Measurements from ENCODE around the gene CXCR4. TPM values are rescaled to one million over a fixed set of nuclear protein-coding genes. Genes with fewer than 3 reads are reported as not detected.
"Not testable (repeated sequence)": the region's sequence is repeated elsewhere in the genome, so short reads cannot be mapped to it uniquely, and the experiment has no call there.

Gene CXCR4
- total RNA-seq, 2 donors from 2014 or later: 3.6 to 10.5 TPM

- Histone ChIP-seq H3K9ac (ENCODE audit: low read depth in 2 of 2, low read length in 2 of 2) (no peak overlapping the region), H3K36me3 (no peaks in the 10 kb centered on the region), H3K4me3 (no peak overlapping the region), H3K27ac (no peak overlapping the region), H3K27me3 (no peaks in the 10 kb centered on the region), H3K9me3 (no peaks in the 10 kb centered on the region), H3K4me1 (no peaks in the 10 kb centered on the region)
- no peak for DNase-seq
- intact Hi-C loops (cut with DNase I): no loop called here
- no peak for TF ChIP-seq CTCF (IDR thresholded peaks at IDR 0.05)
Measured at GRCh38 chr2:136081582-136082210, 36.3 kb downstream of the CXCR4 start.

GRCh38 chr2:136080114-136080513 lies 37.8 kb downstream of the CXCR4 start:
- intact Hi-C loops (cut with DNase I): no loop called here

GRCh38 chr2:136077107-136077506 lies 40.8 kb downstream of the CXCR4 start:
- no peak for TF ChIP-seq CTCF (IDR thresholded peaks at IDR 0.05)
- Histone ChIP-seq H3K4me1 (no peaks in the 10 kb centered on the region), H3K27ac (no peak overlapping the region), H3K9me3 (no peaks in the 10 kb centered on the region), H3K36me3 (no peaks in the 10 kb centered on the region), H3K9ac (ENCODE audit: low read depth in 2 of 2, low read length in 2 of 2) (no peak overlapping the region), H3K27me3 (no peaks in the 10 kb centered on the region), H3K4me3 (no peak overlapping the region)
- intact Hi-C loops (cut with DNase I): no loop called here
- DNase-seq: no peak

More at GRCh38 chr2:136080114-136080513, 37.8 kb downstream of the CXCR4 start:
- Histone ChIP-seq H3K27me3 (no peaks in the 10 kb centered on the region), H3K36me3 (no peaks in the 10 kb centered on the region), H3K27ac (no peak overlapping the region), H3K9me3 (no peaks in the 10 kb centered on the region), H3K9ac (ENCODE audit: low read depth in 2 of 2, low read length in 2 of 2) (no peak overlapping the region), H3K4me1 (no peaks in the 10 kb centered on the region), H3K4me3 (no peak overlapping the region)
- no peak for TF ChIP-seq CTCF (IDR thresholded peaks at IDR 0.05)
- DNase-seq: no peak

- no peaks in the 10 kb centered on the region for H3K4me1 ChIP-seq
- no peak overlapping the region for H3K9ac ChIP-seq (ENCODE audit: low read depth in 2 of 2, low read length in 2 of 2)
- H3K4me3 ChIP-seq: no peak overlapping the region
- no peak for TF ChIP-seq CTCF (IDR thresholded peaks at IDR 0.05)
- H3K36me3 ChIP-seq: no peaks in the 10 kb centered on the region
- no peaks in the 10 kb centered on the region for H3K9me3 ChIP-seq
- DNase-seq: no peak
- H3K27me3 ChIP-seq: no peaks in the 10 kb centered on the region
- no peak overlapping the region for H3K27ac ChIP-seq
- intact Hi-C loops (cut with DNase I): no loop called here
Measured at GRCh38 chr2:136075476-136075875, 42.5 kb downstream of the CXCR4 start.

- DNase-seq: no peak
- Histone ChIP-seq H3K4me1 (no peaks in the 10 kb centered on the region), H3K9me3 (no peaks in the 10 kb centered on the region), H3K4me3 (no peak overlapping the region), H3K36me3 (no peaks in the 10 kb centered on the region), H3K9ac (ENCODE audit: low read depth in 2 of 2, low read length in 2 of 2) (no peak overlapping the region), H3K27ac (no peak overlapping the region), H3K27me3 (no peaks in the 10 kb centered on the region)
- no peak for TF ChIP-seq CTCF (IDR thresholded peaks at IDR 0.05)
- intact Hi-C loops (cut with DNase I): no loop called here
Measured at GRCh38 chr2:136072621-136073020, 45.3 kb downstream of the CXCR4 start.

GRCh38 chr2:136071887-136072286 lies 46.1 kb downstream of the CXCR4 start:
- intact Hi-C loops (cut with DNase I); H3K27ac ChIP-seq; H3K36me3 ChIP-seq; H3K9me3 ChIP-seq; H3K4me3 ChIP-seq; DNase-seq; H3K9ac ChIP-seq (ENCODE audit: low read depth in 2 of 2, low read length in 2 of 2); H3K27me3 ChIP-seq; H3K4me1 ChIP-seq: not testable (repeated sequence)

All from colonic mucosa (tissue), 4 donors.